Amniotic stem cell (primary cell): ENCODE data around the gene MMP14.
"Not testable (repeated sequence)": the region's sequence is repeated elsewhere in the genome, so short reads cannot be mapped to it uniquely, and the experiment has no call there.

Experiments
- DNase-seq: peaks from one replicate; lab custom pipeline; 2025; lab: John Stamatoyannopoulos, UW

MMP14 gene

GRCh38 chr14:22814373-22814772 is 22.0 kb upstream of the MMP14 start:
- DNase-seq = no peak

DNA sequence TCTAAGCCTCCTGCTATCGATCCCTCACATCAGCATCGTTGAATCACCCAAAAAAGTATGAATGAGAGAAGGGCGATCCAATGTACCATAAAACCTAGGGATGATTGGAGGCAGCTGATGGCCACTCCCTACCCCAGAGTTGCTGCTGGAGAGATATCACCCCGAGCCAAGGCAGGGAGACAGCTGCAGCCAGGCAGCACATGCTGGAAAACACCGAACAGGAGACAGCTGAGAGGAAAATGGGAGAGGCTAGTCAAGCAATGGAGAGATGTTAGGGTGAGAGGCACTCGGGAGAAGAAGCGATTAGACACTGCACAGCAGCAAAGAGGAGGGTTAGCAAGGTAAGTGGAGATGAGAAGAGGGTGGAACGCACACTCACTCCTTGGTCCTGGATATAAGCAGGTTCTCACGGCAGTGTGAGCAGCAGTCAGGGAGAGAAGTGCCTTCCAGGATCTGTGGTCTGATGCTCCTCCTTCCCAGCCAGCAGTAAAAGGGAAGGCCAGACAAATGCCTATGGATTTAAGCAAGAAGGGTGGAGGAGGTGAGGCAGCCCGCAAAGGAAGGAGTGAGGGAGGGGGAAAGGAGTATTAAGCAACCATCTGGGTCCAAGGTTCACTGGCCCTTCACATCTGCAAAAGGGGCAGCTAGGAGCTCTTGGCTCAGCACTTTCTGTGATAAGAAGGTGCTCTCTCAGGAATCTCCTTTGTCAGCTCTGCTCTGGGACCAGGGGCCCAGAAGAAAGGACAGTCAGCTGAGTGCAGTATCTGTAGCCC is 21.3 kb upstream of the MMP14 start, which contains the start of gene SLC7A7:
Gene SLC7A7, minus strand, starts transcription at position 495 of the 773 bp plus-strand sequence. CDS start 2,037 bp downstream, outside the sequence.
- DNase-seq = no peak

DNA sequence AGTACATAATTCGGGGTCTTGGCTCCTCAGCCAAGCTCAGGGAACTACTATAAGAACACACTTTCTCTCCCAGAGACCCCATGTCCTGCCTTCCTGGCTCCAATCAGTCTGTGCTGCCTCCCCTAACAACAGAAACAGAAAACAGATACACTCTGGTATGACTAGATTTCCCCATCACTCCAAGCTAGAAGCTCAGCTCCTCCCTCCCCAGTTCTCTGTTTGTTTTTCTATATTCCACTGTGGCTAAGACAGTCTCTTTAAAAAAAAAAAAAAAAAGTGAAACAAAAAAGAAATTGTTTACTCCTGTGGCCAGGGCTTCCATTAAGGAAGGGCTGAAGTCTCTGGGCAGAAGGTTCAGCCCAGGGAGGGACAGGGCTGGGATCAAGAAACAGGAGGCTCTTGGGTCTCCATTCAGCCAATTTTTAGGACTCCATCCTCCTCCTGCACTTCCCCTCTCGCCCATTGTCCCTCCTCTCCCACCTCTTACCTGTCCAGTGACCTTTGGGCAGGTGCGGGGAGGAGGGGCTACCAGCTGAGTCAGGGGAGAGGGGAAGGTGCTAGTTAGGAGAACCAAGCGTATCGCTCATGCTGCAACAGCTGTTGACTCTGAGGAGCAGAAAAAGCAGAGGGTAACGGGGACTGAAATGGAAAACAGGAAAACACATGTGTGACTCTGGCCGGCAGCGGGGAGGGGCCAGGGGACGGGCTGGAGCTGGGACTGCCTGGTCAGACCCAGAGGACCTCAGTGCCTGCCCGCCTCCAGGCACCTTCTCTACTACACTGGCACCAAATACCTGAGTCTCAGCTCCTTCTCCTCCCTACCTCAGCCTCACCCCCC is 17.0 kb upstream of the MMP14 start:
- peak; percentile 54 for DNase-seq

GRCh38 chr14:22820731-22821130 is 15.7 kb upstream of the MMP14 start:
- no peak for DNase-seq

DNA sequence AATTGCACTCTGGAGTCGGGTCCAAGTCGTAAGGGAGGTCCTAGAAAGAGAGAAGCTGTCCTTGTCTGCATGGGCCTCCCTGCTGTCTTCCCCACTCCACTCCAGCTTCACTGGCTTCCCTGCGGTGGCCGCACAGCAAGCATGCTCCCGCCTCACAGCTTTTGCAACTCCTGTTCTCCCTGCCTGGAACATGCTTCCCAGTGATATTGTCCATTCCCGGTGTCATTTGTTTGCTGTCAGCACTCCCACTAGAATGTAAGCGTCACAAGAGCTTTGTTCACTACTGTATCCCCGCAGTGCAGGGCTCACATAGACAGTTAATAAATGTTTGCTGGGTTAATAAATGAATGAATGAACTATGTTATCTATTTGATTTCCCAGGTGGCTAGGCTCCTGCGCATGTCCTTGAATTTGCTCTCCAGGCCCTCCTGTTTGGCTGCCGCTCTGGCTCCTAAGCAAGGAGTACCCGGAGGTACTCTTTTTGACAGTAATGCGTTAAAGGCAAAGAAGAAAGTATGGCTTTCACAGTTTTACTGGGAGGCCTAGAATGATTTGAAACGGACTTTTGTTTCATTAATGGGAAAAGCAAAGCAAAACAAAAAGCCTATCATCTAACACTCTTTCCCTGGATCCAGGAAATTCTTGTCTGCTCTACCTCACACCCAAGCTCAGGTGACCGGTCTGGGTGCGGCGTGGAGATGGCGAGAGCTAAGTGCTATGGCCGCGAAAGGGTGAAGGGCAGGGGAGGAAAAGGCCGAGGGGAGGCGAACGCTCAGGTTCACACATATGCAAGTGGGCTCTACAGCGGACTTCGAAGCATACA is 15.0 kb upstream of the MMP14 start:
- DNase-seq = no peak

- no peak for DNase-seq
These were observed 14.3 kb upstream of the MMP14 start for GRCh38 chr14:22822016-22822570.

GRCh38 chr14:22822571-22823098 is 13.8 kb upstream of the MMP14 start:
- peak; percentile 78 for DNase-seq

DNA sequence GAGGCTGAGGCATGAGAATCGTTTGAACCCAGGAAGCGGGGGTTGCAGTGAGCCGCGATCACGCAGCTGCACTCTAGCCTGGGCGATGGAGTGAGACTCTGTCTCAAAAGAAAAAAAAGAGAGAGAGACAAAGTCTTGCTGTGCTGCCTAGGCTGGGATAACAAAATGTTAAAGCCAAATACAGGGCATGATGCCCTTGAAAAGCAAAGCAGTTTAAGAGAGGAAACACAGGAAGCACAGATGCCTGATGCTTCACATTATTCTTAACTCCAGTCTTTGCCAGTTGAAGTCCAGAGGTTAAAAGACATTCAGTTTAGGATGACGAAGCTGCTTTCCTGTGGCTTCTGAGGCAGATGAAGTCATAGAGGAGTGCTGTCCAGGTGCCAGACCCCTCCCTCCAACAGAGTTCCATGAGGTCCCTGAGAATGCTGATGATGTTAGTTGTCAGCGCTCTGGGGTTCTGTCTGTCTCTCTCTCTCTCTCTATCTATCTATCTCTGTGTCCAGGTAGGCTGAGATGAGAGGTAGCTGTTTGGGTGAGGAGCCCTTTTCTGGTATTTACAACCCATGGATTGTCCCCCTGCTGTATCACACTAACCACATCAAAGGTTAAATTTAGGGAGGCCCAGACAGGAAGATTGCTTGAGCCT is 11.6 kb upstream of the MMP14 start:
- DNase-seq = peak; percentile 60

- DNase-seq = not testable (repeated sequence)
These were observed 7.2 kb upstream of the MMP14 start for GRCh38 chr14:22829076-22829660.

GRCh38 chr14:22829661-22830442 is 6.5 kb upstream of the MMP14 start, which contains the start of gene MRPL52:
Gene MRPL52 (plus strand): TSS chr14:22829887. CDS start chr14:22829913, 26 bp downstream.
- DNase-seq = peak; percentile 83

DNA sequence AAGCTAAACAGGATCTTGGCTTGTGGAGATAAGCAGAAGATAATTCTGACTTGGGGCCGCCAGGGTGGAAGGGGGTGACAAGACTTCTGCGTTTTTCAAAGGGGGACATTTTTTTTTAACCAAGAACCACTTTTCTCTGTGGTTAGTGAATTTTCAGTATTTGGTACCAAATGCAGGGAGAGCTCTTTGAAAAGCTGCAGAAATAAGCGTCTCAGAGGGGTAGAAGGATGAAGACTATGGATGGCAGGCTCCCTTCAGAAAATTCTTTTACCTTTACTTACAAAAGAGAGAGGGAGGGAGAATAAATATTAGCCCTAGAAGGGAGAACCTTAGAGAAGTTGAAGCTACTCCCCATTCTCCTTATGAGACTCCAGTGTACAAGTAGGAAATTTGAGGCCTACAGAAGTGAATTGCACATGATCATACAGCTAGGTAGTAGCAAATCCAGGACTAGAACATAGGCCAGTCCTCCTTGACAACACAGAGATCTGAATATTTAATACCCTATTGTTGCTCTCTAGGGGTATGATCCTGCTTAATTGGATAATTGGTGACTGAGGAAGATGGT is 5.9 kb upstream of the MMP14 start:
- DNase-seq = no peak

DNA sequence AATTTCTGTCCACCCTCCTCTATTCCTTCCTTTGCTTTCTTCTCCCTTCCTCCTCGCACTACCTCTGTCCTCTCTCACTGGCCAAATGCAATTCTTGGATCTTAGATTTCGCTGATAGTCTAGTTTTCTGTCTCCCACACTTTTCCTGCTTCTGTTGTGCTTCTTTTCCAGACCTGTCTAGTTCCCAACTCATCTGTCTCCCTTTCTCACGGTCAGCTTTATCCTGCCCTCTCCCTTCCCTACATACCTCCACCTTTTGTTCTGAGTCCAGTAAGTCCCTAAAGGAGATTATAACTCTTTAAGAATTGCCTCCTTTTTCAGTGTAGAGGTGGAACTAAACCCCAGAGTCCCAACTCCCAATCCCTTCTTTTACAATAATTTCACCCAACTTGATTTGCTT is 880 bp upstream of the MMP14 start:
- DNase-seq = no peak

DNA sequence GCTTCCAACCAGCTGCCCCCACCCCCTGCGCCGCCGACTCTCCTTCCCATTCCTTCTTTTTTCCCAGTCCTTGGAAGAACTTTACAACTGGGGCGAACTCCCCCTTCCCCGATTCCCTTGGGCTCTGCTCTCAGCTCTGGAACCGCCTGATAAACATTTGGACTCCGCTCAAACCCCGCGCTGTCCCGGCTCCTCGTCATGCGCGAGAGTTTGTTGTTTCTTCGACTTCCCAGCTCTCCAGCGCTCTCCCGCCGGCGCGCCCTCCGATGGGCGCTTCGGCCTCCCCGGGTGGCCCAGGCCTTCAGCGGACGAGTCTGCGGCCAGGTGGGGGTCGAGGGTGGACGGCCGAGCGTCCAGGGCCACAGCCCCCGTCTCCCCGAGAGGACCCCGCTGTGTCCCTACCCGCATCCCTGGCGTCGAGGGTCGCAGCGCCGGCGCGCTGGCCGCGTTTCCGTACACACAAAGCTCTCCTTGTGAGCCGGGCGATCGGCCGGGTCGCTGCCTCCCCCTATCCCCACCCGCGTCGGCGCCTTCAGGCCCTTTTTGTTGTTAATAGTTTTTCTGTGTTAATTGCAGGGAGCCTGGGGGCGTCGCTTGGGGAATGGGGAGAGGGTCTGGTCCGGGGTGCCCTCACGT is 847 bp downstream of the MMP14 start:
- no peak for DNase-seq

- no peak for DNase-seq
These were observed 1.6 kb downstream of the MMP14 start for GRCh38 chr14:22837750-22838538.

GRCh38 chr14:22838631-22839041 is 2.3 kb downstream of the MMP14 start:
- no peak for DNase-seq

DNA sequence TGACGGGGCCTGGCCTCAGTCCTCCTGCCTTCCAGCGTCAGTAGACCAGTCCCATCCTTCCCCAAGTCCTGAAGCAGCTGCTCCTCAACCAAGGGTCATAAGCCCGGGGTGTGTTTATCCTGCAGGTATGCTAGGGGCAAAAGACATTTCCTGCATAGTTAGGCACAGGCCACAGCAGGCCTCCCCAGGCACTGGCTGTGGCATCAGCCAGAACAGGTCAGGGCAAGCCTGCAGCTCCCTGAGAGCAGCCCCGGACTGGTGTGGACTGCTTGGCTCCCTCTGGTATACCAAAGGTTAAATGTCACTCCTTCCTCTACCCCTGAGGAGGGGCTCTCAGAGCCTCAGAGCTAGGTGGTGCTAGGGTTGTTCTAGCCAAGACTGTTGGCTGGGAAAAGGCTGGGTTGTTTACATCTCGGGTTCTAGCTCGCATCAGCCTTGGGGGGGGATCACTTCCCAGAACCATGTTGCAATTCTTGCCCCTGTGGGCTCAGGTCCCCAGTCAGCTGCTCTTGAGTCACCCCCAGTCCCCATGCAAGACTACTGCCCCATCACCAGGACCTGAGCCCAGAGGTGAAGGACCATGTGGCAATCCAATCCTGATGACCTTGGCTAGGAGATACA is 2.9 kb downstream of the MMP14 start:
- no peak for DNase-seq

GRCh38 chr14:22841311-22841710 is 4.9 kb downstream of the MMP14 start:
- no peak for DNase-seq

DNA sequence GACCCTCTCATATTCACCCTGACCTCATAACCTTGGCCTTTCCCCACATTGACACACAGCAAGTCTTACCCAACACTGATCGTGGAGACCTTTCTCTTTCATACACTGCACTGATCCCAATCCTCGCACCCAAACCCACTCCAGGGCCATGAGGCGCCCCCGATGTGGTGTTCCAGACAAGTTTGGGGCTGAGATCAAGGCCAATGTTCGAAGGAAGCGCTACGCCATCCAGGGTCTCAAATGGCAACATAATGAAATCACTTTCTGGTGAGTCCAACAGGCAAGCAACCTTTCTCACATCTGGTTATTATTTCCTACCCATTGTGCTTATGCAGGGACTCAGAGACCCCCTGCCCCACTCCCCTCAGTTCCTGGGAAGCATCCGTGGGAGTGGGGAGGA is 5.4 kb downstream of the MMP14 start:
- DNase-seq = no peak
